Osteocyte (in vitro differentiated cells): Measurements from ENCODE around the gene TEKT4. TPM values are rescaled to one million over a fixed set of nuclear protein-coding genes. Genes with fewer than 3 reads are reported as not detected.
"Not testable (repeated sequence)": the region's sequence is repeated elsewhere in the genome, so short reads cannot be mapped to it uniquely, and the experiment has no call there.

Experiments
- DNase-seq: peaks from one replicate; pipeline ENCODE4 v3.0.0; 2021; ENCODE audit warnings: mixed read lengths; ENCODE audit not compliant: unreplicated experiment; ENCODE audit errors: extremely low spot score
- H3K27ac Mint-ChIP-seq: one replicate; pipeline ENCODE4 v1.8.0; 2021; ENCODE audit warnings: mild to moderate bottlenecking, mixed read lengths; ENCODE audit not compliant: unreplicated experiment
- H3K27me3 Mint-ChIP-seq: one replicate; pipeline ENCODE4 v1.8.0; 2021; ENCODE audit warnings: mixed read lengths; ENCODE audit not compliant: unreplicated experiment
- H3K36me3 Mint-ChIP-seq: one replicate; pipeline ENCODE4 v1.8.0; 2021; ENCODE audit warnings: mixed read lengths; ENCODE audit not compliant: unreplicated experiment
- H3K4me1 Mint-ChIP-seq: one replicate; pipeline ENCODE4 v1.8.0; 2021; ENCODE audit warnings: mixed read lengths; ENCODE audit not compliant: unreplicated experiment
- H3K4me3 Mint-ChIP-seq: one replicate; pipeline ENCODE4 v1.8.0; 2021; ENCODE audit warnings: mild to moderate bottlenecking, moderate library complexity, mixed read lengths; ENCODE audit not compliant: unreplicated experiment
- H3K9me3 Mint-ChIP-seq: one replicate; pipeline ENCODE4 v1.8.0; 2021; ENCODE audit warnings: mixed read lengths; ENCODE audit not compliant: unreplicated experiment
- total RNA-seq: library from RNA; stranded (reverse); gene quantifications from 2 replicates; pipeline ENCODE4 v1.2.1, GENCODE V29; 2021
- TF ChIP-seq, protein P1 (sequence below): fragments of 200-600 bp; sonication (generic); IDR thresholded peaks from 2 replicates; pipeline ENCODE4 v1.5.0; 2021; ENCODE audit warnings: antibody characterized with exemption, mild to moderate bottlenecking, moderate library complexity

Gene TEKT4
- total RNA-seq, 1 donor from 2014 or later: not detected

DNA sequence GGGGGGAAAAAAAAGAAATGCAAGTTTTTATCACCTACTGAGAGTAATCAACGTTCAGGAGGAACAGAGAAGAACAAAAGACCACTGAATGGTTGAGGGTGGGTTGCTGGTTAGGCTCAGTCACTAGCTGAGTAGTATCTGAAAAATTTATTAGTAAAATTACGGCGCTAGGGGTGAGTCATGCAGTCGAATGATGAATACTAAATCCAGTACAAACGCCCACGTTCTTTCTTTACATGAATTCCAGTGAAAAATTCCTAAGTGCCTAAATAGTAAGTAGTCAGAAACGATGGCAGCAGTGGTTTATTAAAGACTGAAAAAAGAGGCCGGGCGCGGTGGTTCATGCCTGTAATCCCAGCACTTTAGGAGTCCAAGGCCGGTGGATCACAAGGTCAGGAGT, 52.0 kb downstream of the TEKT4 start:
- H3K4me1 Mint-ChIP-seq: no peaks in the 10 kb centered on the region
- no peaks in the 10 kb centered on the region for H3K36me3 Mint-ChIP-seq
- H3K4me3 Mint-ChIP-seq: no peak overlapping the region
- no peak for DNase-seq
- TF ChIP-seq, protein P1, sequence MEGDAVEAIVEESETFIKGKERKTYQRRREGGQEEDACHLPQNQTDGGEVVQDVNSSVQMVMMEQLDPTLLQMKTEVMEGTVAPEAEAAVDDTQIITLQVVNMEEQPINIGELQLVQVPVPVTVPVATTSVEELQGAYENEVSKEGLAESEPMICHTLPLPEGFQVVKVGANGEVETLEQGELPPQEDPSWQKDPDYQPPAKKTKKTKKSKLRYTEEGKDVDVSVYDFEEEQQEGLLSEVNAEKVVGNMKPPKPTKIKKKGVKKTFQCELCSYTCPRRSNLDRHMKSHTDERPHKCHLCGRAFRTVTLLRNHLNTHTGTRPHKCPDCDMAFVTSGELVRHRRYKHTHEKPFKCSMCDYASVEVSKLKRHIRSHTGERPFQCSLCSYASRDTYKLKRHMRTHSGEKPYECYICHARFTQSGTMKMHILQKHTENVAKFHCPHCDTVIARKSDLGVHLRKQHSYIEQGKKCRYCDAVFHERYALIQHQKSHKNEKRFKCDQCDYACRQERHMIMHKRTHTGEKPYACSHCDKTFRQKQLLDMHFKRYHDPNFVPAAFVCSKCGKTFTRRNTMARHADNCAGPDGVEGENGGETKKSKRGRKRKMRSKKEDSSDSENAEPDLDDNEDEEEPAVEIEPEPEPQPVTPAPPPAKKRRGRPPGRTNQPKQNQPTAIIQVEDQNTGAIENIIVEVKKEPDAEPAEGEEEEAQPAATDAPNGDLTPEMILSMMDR: no peak
- no peaks in the 10 kb centered on the region for H3K27me3 Mint-ChIP-seq
- no peak overlapping the region for H3K27ac Mint-ChIP-seq
- H3K9me3 Mint-ChIP-seq: peaks cover 23% of the 10 kb centered on the region

DNA sequence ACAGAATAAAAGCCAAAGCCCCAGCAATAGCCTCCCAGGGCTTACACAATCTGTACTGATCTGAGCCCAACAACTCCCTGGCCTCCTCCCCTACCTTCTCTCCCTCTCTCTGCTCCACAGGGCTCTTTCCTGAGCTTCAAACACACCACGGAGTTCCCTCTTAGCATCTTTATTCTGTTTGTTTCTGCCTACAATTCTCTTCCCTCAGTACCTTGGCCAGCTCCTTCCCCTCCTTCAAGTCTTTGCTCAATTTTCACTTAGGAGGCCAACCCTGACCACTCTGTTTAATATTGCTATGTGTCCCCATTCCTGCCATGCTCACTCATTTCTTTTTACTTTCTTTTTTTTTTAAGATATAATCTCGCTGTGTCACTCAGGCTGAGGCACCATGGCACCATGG, 53.8 kb downstream of the TEKT4 start:
- not testable (repeated sequence) for H3K27me3 Mint-ChIP-seq, H3K4me3 Mint-ChIP-seq, H3K36me3 Mint-ChIP-seq, H3K27ac Mint-ChIP-seq, H3K4me1 Mint-ChIP-seq, DNase-seq
- H3K9me3 Mint-ChIP-seq: peaks cover 23% of the 10 kb centered on the region

Other genes with a start within 250 kb of the TEKT4 start
- gene MAL, start 154.3 kb downstream of the TEKT4 start, total RNA-seq: not detected in 2 replicates